ENCODE data around the gene ZNF750. TPM values are rescaled to one million over a fixed set of nuclear protein-coding genes. Genes with fewer than 3 reads are reported as not detected.

Gene ZNF750
- total and polyA plus RNA-seq, 10 donors: 0.05 to 0.16 (median 0.13) TPM; not detected in 5

DNA sequence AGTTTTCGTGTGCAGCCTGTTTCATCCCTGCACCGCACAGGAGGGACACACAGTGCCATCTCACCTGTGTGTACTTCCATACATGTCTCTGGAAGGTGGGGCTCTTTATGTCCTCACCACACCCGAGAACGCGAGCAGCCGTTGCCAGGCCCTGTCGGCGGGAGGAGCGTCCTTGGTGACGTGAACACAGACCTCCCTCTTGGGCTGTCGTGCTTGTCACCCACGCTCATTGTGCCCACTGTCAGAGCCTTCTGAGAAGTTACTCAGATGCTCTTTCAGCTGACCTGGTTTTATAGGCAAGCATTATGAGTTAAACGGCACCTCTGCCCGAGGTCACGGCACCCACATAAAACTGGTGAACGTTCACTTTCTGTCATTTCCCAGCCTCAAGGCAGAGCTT lies 40.2 kb downstream of the ZNF750 start:
- H3K4me3 ChIP-seq: no peak overlapping the region

GRCh38 chr17:82798752-82799151 lies 41.1 kb downstream of the ZNF750 start:
- Histone ChIP-seq H3K36me3 (peaks cover 0 to 58% (median 0%) of the 10 kb centered on the region in 6 donors), H3K4me3 (no peak overlapping the region), H3K27ac (no peak overlapping the region), H3K9me3 (no peaks in the 10 kb centered on the region), H3K27me3 (replicated peaks in 1 of 7) (no peaks in the 10 kb centered on the region), H3K4me1 (peaks cover 4 to 21% (median 14%) of the 10 kb centered on the region in 6 donors)
- 95 to 99% (median 97%) methylated on average over 7 of the region's 7 CpGs for WGBS, 5 donors
- TF ChIP-seq POLR2AphosphoS5 (IDR thresholded peaks at IDR 0.05) (no peak), POLR2A (IDR thresholded peaks at IDR 0.05) (no peak)
- TF ChIP-seq, protein P1, sequence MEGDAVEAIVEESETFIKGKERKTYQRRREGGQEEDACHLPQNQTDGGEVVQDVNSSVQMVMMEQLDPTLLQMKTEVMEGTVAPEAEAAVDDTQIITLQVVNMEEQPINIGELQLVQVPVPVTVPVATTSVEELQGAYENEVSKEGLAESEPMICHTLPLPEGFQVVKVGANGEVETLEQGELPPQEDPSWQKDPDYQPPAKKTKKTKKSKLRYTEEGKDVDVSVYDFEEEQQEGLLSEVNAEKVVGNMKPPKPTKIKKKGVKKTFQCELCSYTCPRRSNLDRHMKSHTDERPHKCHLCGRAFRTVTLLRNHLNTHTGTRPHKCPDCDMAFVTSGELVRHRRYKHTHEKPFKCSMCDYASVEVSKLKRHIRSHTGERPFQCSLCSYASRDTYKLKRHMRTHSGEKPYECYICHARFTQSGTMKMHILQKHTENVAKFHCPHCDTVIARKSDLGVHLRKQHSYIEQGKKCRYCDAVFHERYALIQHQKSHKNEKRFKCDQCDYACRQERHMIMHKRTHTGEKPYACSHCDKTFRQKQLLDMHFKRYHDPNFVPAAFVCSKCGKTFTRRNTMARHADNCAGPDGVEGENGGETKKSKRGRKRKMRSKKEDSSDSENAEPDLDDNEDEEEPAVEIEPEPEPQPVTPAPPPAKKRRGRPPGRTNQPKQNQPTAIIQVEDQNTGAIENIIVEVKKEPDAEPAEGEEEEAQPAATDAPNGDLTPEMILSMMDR (IDR thresholded peaks at IDR 0.05 in 8 of 11, conservative IDR thresholded peaks at IDR 0.05 in 3 of 11): no peak
- DNase-seq: no peak
- intact Hi-C loops (cut with DNase I; ENCODE audit: low total_unique reads): no loop called here

More for the DNA sequence above, 40.2 kb downstream of the ZNF750 start:
- Histone ChIP-seq H3K27ac (no peak overlapping the region), H3K4me1 (peaks cover 0 to 18% (median 11%) of the 10 kb centered on the region in 6 donors), H3K36me3 (peaks cover 0 to 58% (median 0%) of the 10 kb centered on the region in 6 donors), H3K9me3 (no peaks in the 10 kb centered on the region), H3K27me3 (replicated peaks in 1 of 7) (no peaks in the 10 kb centered on the region)
- 94 to 97% (median 94%) methylated on average over 16 of the region's 16 CpGs for WGBS, 5 donors
- TF ChIP-seq POLR2AphosphoS5 (IDR thresholded peaks at IDR 0.05) (no peak), POLR2A (IDR thresholded peaks at IDR 0.05) (no peak)
- TF ChIP-seq, protein P1 (IDR thresholded peaks at IDR 0.05 in 8 of 11, conservative IDR thresholded peaks at IDR 0.05 in 3 of 11): no peak
- DNase-seq: no peak
- intact Hi-C loops (cut with DNase I; ENCODE audit: low total_unique reads): no loop called here

- Histone ChIP-seq H3K4me3 (no peak overlapping the region), H3K9me3 (no peaks in the 10 kb centered on the region), H3K27me3 (replicated peaks in 1 of 7) (no peaks in the 10 kb centered on the region), H3K4me1 (peaks cover 4 to 21% (median 14%) of the 10 kb centered on the region in 6 donors), H3K36me3 (peaks cover 0 to 58% (median 0%) of the 10 kb centered on the region in 6 donors), H3K27ac (no peak overlapping the region)
- DNase-seq: no peak
- TF ChIP-seq, protein P1 (IDR thresholded peaks at IDR 0.05 in 8 of 11, conservative IDR thresholded peaks at IDR 0.05 in 3 of 11): no peak
- TF ChIP-seq POLR2A (IDR thresholded peaks at IDR 0.05): no peak
- TF ChIP-seq POLR2AphosphoS5 (IDR thresholded peaks at IDR 0.05): no peak
- WGBS, 5 donors: 96 to 97% (median 96%) methylated on average over 9 of the region's 9 CpGs
- intact Hi-C loops (cut with DNase I; ENCODE audit: low total_unique reads): no loop called here
Observed at GRCh38 chr17:82797061-82797460, 42.8 kb downstream of the ZNF750 start.

- Histone ChIP-seq H3K4me3 (no peak overlapping the region), H3K9me3 (no peaks in the 10 kb centered on the region), H3K27ac (peak overlapping the region in 7 of 8 donors; percentile 23 to 71 (median 63)), H3K4me1 (peaks cover 4 to 21% (median 14%) of the 10 kb centered on the region in 6 donors), H3K36me3 (peaks cover 0 to 58% (median 0%) of the 10 kb centered on the region in 6 donors), H3K27me3 (replicated peaks in 1 of 7) (no peaks in the 10 kb centered on the region)
- WGBS, 5 donors: 68 to 87% (median 82%) methylated on average over 14 of the region's 14 CpGs
- intact Hi-C loops (cut with DNase I; ENCODE audit: low total_unique reads): no loop called here
- TF ChIP-seq POLR2AphosphoS5 (IDR thresholded peaks at IDR 0.05): peak in 1 of 3 donors; percentile 61
- TF ChIP-seq POLR2A (IDR thresholded peaks at IDR 0.05): no peak
- DNase-seq: peak; percentile 80
Observed at GRCh38 chr17:82795615-82796014, 44.2 kb downstream of the ZNF750 start.

All from spleen (tissue), 11 donors.